Measurements from ENCODE around the gene MRPL33. TPM values are rescaled to one million over a fixed set of nuclear protein-coding genes. Genes with fewer than 3 reads are reported as not detected.

MRPL33 gene
- total RNA-seq, 3 donors from 2014 or later: 43.4 to 88.2 (median 53.8) TPM

DNA sequence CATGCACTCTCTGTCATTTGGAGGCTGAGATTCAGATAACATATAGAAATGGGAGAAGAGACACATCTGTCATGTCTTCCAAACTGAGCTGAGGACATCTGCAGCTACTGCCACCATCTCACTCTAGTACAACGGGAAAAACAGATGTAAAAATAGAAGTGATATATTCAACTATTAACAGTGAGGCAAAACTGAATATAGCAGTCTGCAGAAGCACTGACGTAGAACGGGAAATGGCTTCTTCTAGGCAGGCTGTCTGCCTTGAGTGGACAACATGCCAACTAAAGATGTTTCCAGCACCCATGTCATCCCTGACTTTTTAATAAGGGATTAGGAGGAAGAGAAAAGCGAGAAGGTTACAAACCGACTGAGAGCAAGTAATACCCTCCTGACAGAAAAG lies 51.6 kb downstream of the MRPL33 start:
- Histone ChIP-seq H3K4me3 (no peak overlapping the region), H3K36me3 (ENCODE audit: low read depth) (no peaks in the 10 kb centered on the region), H3K4me1 (ENCODE audit: low read depth) (no peaks in the 10 kb centered on the region), H3K9me3 (peaks cover 5% of the 10 kb centered on the region)
- intact Hi-C loops (cut with DNase I, micrococcal nuclease): no loop called here
- DNase-seq: no peak
- TF ChIP-seq, protein P1, sequence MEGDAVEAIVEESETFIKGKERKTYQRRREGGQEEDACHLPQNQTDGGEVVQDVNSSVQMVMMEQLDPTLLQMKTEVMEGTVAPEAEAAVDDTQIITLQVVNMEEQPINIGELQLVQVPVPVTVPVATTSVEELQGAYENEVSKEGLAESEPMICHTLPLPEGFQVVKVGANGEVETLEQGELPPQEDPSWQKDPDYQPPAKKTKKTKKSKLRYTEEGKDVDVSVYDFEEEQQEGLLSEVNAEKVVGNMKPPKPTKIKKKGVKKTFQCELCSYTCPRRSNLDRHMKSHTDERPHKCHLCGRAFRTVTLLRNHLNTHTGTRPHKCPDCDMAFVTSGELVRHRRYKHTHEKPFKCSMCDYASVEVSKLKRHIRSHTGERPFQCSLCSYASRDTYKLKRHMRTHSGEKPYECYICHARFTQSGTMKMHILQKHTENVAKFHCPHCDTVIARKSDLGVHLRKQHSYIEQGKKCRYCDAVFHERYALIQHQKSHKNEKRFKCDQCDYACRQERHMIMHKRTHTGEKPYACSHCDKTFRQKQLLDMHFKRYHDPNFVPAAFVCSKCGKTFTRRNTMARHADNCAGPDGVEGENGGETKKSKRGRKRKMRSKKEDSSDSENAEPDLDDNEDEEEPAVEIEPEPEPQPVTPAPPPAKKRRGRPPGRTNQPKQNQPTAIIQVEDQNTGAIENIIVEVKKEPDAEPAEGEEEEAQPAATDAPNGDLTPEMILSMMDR (IDR thresholded peaks at IDR 0.05): no peak
- ATAC-seq: no peak

GRCh38 chr2:27823569-27823968 lies 52.0 kb downstream of the MRPL33 start:
- Histone ChIP-seq H3K4me3 (no peak overlapping the region), H3K4me1 (ENCODE audit: low read depth) (no peaks in the 10 kb centered on the region), H3K9me3 (peaks cover 5% of the 10 kb centered on the region), H3K36me3 (ENCODE audit: low read depth) (no peaks in the 10 kb centered on the region)
- DNase-seq (no peak), ATAC-seq (no peak)
- TF ChIP-seq, protein P1 (IDR thresholded peaks at IDR 0.05): no peak
- intact Hi-C loops (cut with DNase I, micrococcal nuclease): no loop called here

DNA sequence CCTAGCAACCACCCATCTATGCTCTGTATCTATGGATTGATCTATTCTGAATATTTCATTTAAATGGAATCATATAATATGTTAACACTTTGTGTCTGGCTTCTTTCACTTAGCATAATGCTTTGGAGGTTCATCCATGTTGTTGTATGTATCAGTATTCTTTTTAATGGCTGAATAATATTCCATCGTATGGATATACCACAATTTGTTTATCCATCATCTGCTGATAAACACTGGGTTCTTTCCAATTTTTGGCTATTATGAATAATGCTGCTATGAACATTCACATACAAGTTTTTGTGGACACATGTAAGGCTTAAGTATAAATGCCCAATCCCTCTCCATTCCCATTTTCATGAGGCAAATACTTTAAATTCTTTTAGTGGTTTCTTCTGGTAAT lies 52.9 kb downstream of the MRPL33 start:
- H3K4me3 ChIP-seq: no peak overlapping the region
- TF ChIP-seq, protein P1 (IDR thresholded peaks at IDR 0.05): no peak
- H3K36me3 ChIP-seq (ENCODE audit: low read depth): no peaks in the 10 kb centered on the region
- H3K4me1 ChIP-seq (ENCODE audit: low read depth): no peaks in the 10 kb centered on the region
- no peak for DNase-seq
- intact Hi-C loops (cut with DNase I, micrococcal nuclease): no loop called here
- H3K9me3 ChIP-seq: peaks cover 5% of the 10 kb centered on the region
- ATAC-seq: no peak

- ATAC-seq: no peak
Observed at GRCh38 chr2:27828305-27828704, 56.8 kb downstream of the MRPL33 start.

More at GRCh38 chr2:27828305-27828704, 56.8 kb downstream of the MRPL33 start:
- no peaks in the 10 kb centered on the region for H3K4me1 ChIP-seq (ENCODE audit: low read depth)
- H3K4me3 ChIP-seq: no peak overlapping the region
- peaks cover 5% of the 10 kb centered on the region for H3K9me3 ChIP-seq
- DNase-seq: no peak
- no peaks in the 10 kb centered on the region for H3K36me3 ChIP-seq (ENCODE audit: low read depth)
- TF ChIP-seq, protein P1 (IDR thresholded peaks at IDR 0.05): no peak
- intact Hi-C loops (cut with DNase I, micrococcal nuclease): no loop called here

Other genes starting within 250 kb of the MRPL33 start
- 10 to 100 TPM; 14.4 to 37.8 (median 19.7) TPM for gene ZNF512, start 188.7 kb upstream of the MRPL33 start, total RNA-seq
- 1 to 10 TPM; 1.9 to 4.0 (median 2.9) TPM for gene CCDC121, start 142.7 kb upstream of the MRPL33 start, total RNA-seq
- 10 to 100 TPM; 23.3 to 27.8 (median 25.2) TPM for gene GPN1, start 142.7 kb upstream of the MRPL33 start, total RNA-seq
- 10 to 100 TPM; 19.5 to 30.3 (median 28.1) TPM for gene SUPT7L, start 108.1 kb upstream of the MRPL33 start, total RNA-seq
- gene SLC4A1AP, start 107.8 kb upstream of the MRPL33 start, total RNA-seq: 10 to 100 TPM; 14.8 to 15.8 (median 15.5) TPM
- 10 to 100 TPM in 2 of 3 donors, 1 to 10 TPM in 1; 5.9 to 10.6 (median 10.3) TPM for gene RBKS, start 118.7 kb downstream of the MRPL33 start, total RNA-seq
- 10 to 100 TPM; 34.8 to 42.4 (median 41.3) TPM for gene BABAM2, start 119.0 kb downstream of the MRPL33 start, total RNA-seq